ENCODE measurements around the gene DTX1. TPM values are rescaled to one million over a fixed set of nuclear protein-coding genes. Genes with fewer than 3 reads are reported as not detected.

The DTX1 gene
- 0.16 TPM in 1 of 2 replicates, not detected in the other for total RNA-seq

DNA sequence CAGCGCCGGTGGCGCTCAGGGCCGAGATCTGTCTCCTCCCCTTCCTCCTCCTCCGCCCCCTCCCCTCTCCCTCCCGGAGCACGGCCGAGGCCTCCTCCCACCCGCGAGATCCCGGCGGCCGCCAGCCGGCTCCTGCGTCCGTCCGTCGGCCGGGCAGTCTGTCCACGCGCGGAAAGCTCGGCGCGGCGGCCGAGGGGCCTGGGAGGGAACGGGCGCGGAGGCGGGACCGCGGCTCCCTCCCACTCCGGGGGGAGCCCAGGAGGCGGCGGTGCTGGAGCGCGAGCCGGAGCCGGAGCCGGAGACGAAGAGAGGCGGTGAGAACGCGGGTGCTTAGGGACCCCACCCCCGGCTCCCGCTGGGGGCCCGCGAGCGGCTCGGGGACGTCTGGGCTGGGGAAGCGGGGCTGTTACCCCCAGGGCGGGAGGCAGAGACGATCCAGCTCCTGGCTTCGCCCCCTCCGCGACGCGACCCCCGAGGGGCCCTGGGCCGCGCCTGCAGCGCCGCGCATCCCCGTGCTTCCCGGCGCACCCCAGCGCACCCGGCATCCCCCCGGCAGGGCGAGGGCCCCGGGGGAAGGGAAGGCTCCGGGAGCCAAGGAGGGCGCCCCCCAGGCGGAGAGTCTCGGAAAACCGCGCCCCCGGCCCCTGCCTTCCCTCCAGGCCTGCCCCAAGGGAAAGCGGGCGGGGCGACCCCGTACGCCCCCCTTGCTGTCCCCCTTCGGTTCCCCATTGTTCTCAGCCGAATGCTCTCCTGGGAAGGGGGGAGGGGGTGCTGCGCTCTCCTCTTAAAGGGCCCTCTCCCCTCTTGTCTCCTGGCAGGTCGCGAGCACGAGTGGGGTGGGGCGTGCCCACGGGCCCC is at the start of gene DTX1:
TSS of gene DTX1 (plus strand) at position 100 of the 858 bp plus-strand sequence. CDS start 1,463 bp downstream, outside the sequence.
- H3K4me1 Mint-ChIP-seq (ENCODE audit: low read depth): no peaks in the 10 kb centered on the region
- no peaks in the 10 kb centered on the region for H3K9me3 Mint-ChIP-seq
- DNase-seq (ENCODE audit: low spot score): no peak
- H3K27me3 Mint-ChIP-seq (ENCODE audit: low read depth): peaks cover 24% of the 10 kb centered on the region
- intact Hi-C loops (cut with micrococcal nuclease): no loop called here
- H3K4me3 Mint-ChIP-seq (ENCODE audit: low read depth): no peak within 1 kb of the TSS
- no peak within 1 kb of the TSS for H3K27ac Mint-ChIP-seq
- H3K36me3 Mint-ChIP-seq (ENCODE audit: low read depth): no peaks in the 10 kb centered on the region

DNA sequence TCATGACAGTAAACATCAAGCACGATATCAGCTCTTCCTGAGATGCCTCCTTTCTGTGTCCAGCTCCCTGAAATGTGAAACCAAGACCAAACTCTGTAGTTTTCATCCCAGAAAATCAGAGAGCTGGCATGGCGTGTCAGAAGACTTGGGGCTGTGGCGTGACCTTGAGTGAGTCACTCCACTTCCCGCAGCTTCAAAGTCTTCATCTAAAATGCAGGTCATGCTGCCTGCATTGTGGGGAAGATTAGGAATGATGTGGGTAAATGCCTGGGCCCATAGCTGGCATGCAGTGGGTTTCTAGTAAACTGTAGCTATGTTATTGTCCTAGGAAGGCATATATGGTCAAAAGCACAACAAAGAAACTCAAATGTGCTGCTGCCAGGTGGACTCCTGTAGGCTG is 49.4 kb upstream of the DTX1 start:
- Mint-ChIP-seq H3K27ac (no peak overlapping the region), H3K27me3 (ENCODE audit: low read depth) (no peaks in the 10 kb centered on the region), H3K4me3 (ENCODE audit: low read depth) (no peak overlapping the region), H3K9me3 (peaks cover 6% of the 10 kb centered on the region), H3K36me3 (ENCODE audit: low read depth) (peaks cover 91% of the 10 kb centered on the region), H3K4me1 (ENCODE audit: low read depth) (no peaks in the 10 kb centered on the region)
- intact Hi-C loops (cut with micrococcal nuclease): no loop called here
- DNase-seq (ENCODE audit: low spot score): no peak

DNA sequence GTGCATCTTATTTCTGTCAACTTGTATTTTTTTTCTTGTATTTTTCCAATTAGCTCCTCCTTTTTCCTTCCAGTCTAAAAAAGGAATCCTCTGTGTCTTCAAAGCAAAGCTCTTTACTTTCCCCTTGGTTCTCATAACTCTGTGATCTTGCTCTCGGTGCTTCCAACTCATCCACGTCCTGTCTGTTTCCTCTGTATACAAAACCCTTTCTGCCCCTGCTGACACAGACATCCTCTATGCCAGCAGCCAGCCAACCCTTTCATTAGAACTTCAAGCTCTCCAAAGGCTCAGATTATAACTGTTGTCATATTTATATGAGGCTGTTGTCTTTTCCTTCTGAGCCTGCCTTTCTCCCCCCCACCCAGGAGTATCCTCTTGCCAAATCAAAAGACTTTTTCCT is 45.8 kb upstream of the DTX1 start:
- Mint-ChIP-seq H3K4me3 (ENCODE audit: low read depth) (no peak overlapping the region), H3K27me3 (ENCODE audit: low read depth) (no peaks in the 10 kb centered on the region), H3K36me3 (ENCODE audit: low read depth) (peaks cover 60% of the 10 kb centered on the region), H3K27ac (no peak overlapping the region), H3K9me3 (peaks cover 6% of the 10 kb centered on the region), H3K4me1 (ENCODE audit: low read depth) (no peaks in the 10 kb centered on the region)
- intact Hi-C loops (cut with micrococcal nuclease): no loop called here
- DNase-seq (ENCODE audit: low spot score): no peak

DNA sequence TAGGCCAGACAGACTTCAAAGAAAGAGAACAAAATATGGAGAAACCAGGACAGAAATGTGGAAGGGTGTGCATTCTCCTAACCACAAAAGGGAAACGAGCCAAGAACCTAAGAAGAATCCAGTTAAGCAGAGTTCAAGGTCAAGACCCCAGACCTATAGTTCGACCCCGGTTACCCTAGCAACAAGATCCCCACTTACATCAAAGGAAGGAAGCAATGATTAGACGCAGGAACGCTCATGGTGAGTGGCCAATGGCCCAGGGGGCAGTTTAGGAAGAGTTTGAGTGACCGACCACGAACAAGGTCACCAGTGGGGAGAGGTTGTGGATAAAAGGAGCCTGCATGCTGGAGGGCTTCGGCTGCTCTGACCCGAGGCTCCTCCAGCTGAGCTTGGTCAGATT is 42.0 kb upstream of the DTX1 start:
- no peak overlapping the region for H3K4me3 Mint-ChIP-seq (ENCODE audit: low read depth)
- H3K4me1 Mint-ChIP-seq (ENCODE audit: low read depth): no peaks in the 10 kb centered on the region
- no peak for DNase-seq (ENCODE audit: low spot score)
- no peaks in the 10 kb centered on the region for H3K27me3 Mint-ChIP-seq (ENCODE audit: low read depth)
- H3K27ac Mint-ChIP-seq: no peak overlapping the region
- H3K36me3 Mint-ChIP-seq (ENCODE audit: low read depth): peaks cover 26% of the 10 kb centered on the region
- intact Hi-C loops (cut with micrococcal nuclease): no loop called here
- peaks cover 6% of the 10 kb centered on the region for H3K9me3 Mint-ChIP-seq

DNA sequence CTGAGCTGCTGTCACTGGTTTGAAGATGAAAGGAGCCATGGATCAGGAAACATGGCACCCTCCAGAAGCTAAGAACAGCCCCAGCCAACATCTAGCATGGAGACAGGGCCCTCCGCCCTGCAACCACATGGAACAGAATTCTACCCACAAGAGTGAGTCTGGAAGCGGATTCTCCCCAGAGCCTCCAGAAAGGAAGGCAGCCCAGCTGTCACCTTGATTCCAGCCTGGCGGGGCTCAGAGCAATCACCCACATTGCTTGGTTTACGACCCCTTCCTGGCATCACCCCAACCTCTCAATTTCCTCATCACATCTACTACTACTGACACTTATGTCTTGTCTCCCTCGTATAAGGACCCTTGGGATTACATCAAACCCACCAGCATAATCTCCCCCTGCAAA is 39.7 kb upstream of the DTX1 start:
- peaks cover 6% of the 10 kb centered on the region for H3K27me3 Mint-ChIP-seq (ENCODE audit: low read depth)
- H3K27ac Mint-ChIP-seq: no peak overlapping the region
- DNase-seq (ENCODE audit: low spot score): no peak
- no peaks in the 10 kb centered on the region for H3K9me3 Mint-ChIP-seq
- peaks cover 4% of the 10 kb centered on the region for H3K36me3 Mint-ChIP-seq (ENCODE audit: low read depth)
- H3K4me3 Mint-ChIP-seq (ENCODE audit: low read depth): no peak overlapping the region
- intact Hi-C loops (cut with micrococcal nuclease): no loop called here
- H3K4me1 Mint-ChIP-seq (ENCODE audit: low read depth): no peaks in the 10 kb centered on the region

DNA sequence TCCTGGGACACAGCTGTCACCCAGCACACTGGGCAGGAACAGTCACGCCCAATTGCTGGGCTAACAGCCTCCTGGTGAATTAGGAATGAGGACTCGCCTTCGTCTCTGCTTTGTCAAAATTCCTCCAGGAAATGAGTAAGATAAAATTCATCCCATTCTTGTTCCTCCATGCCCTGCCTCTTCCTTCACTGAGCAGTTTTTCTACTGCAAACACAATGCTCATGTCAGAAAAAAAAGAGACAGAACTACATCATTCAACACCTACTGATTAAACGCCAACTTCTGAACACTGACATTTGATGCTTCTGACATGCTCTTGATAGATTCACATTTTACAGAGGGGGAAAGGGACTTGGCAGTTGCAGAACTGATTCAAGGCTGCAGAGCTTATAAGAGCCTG is 37.5 kb upstream of the DTX1 start:
- no peak for DNase-seq (ENCODE audit: low spot score)
- Mint-ChIP-seq H3K36me3 (ENCODE audit: low read depth) (no peaks in the 10 kb centered on the region), H3K4me3 (ENCODE audit: low read depth) (no peak overlapping the region), H3K27ac (no peak overlapping the region), H3K4me1 (ENCODE audit: low read depth) (peaks cover 4% of the 10 kb centered on the region), H3K27me3 (ENCODE audit: low read depth) (peaks cover 6% of the 10 kb centered on the region), H3K9me3 (no peaks in the 10 kb centered on the region)
- intact Hi-C loops (cut with micrococcal nuclease): no loop called here

DNA sequence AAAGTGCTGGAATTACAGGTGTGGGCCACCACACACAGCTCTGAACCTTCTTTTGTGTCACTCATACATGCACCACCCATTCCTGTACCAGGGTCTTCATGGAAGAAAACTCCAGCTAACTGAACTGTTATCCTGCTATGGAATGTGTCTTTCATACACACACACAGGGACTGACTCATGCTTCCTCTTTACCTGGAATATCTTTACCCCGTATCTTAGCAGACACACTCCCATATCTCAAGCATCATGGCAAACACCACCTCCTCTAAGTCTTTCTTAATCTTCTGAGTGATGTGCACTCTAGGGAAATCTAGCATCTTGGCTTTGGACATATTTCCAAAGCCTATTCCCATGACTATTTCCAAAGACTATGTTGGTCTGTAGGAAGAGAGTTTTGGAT is 35.0 kb upstream of the DTX1 start:
- intact Hi-C loops (cut with micrococcal nuclease): no loop called here
- Mint-ChIP-seq H3K27me3 (ENCODE audit: low read depth) (peaks cover 6% of the 10 kb centered on the region), H3K4me1 (ENCODE audit: low read depth) (peaks cover 4% of the 10 kb centered on the region), H3K27ac (no peak overlapping the region), H3K4me3 (ENCODE audit: low read depth) (no peak overlapping the region), H3K36me3 (ENCODE audit: low read depth) (no peaks in the 10 kb centered on the region), H3K9me3 (no peaks in the 10 kb centered on the region)
- no peak for DNase-seq (ENCODE audit: low spot score)

DNA sequence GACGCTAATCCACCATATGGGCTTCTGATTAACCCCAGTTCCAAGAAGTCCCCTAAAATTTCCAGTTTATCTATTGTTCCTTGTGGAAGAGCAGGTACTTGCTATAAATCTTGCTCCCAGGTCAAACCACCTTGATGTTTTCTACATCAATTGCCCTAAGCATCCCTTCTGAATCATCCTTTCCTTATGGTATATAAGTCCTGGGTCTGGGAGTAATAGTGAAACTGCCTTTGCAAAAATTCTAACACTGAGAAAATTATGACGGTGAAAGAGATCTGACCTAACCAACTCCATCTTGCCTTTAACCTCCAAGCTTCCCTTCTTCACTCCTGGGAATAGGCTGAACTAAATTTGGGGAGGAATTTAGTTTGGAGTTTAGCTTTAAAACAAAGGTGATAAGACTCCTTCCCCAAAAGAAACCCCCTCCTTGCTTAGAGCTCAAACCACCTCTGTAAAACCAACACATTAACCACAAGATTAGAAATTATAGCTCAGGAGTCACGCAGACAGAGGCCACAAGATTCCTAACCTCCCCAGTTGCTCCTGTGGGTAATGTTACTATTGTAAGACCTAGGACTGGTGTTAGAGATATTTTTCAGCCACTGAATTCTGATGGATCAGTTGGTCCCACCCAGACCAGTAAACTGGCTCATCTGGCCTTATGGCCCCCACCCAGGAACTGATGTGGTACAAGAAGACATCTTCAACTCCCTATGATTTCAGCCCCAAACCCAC is 33.8 kb upstream of the DTX1 start:
- DNase-seq (ENCODE audit: low spot score): no peak
- no peak overlapping the region for H3K4me3 Mint-ChIP-seq (ENCODE audit: low read depth)
- no peak overlapping the region for H3K27ac Mint-ChIP-seq
- intact Hi-C loops (cut with micrococcal nuclease): no loop called here
- H3K36me3 Mint-ChIP-seq (ENCODE audit: low read depth): no peaks in the 10 kb centered on the region
- H3K9me3 Mint-ChIP-seq: no peaks in the 10 kb centered on the region
- H3K27me3 Mint-ChIP-seq (ENCODE audit: low read depth): peaks cover 6% of the 10 kb centered on the region
- peaks cover 4% of the 10 kb centered on the region for H3K4me1 Mint-ChIP-seq (ENCODE audit: low read depth)

DNA sequence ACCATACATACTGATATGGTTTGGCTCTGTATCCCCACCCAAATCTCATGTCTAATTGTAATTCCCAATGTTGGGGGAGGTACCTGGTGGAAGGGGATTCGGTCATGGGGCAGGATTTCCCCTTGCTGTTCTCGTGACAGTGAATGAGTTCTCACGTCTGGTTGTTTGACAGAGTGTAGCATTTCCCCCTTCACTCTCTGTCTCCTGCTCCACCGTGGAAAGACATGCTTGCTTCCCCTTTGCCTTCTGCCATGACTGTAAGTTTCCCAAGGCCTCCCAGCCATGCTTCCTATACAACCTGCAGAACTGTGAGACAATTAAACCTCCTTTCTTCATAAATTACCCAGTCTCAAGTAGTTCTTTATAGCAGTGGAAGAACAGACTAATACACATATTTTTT is 28.8 kb upstream of the DTX1 start:
- H3K9me3 Mint-ChIP-seq: no peaks in the 10 kb centered on the region
- intact Hi-C loops (cut with micrococcal nuclease): no loop called here
- no peak overlapping the region for H3K27ac Mint-ChIP-seq
- H3K36me3 Mint-ChIP-seq (ENCODE audit: low read depth): no peaks in the 10 kb centered on the region
- H3K27me3 Mint-ChIP-seq (ENCODE audit: low read depth): peaks cover 3% of the 10 kb centered on the region
- peaks cover 1% of the 10 kb centered on the region for H3K4me1 Mint-ChIP-seq (ENCODE audit: low read depth)
- DNase-seq (ENCODE audit: low spot score): no peak
- no peak overlapping the region for H3K4me3 Mint-ChIP-seq (ENCODE audit: low read depth)

DNA sequence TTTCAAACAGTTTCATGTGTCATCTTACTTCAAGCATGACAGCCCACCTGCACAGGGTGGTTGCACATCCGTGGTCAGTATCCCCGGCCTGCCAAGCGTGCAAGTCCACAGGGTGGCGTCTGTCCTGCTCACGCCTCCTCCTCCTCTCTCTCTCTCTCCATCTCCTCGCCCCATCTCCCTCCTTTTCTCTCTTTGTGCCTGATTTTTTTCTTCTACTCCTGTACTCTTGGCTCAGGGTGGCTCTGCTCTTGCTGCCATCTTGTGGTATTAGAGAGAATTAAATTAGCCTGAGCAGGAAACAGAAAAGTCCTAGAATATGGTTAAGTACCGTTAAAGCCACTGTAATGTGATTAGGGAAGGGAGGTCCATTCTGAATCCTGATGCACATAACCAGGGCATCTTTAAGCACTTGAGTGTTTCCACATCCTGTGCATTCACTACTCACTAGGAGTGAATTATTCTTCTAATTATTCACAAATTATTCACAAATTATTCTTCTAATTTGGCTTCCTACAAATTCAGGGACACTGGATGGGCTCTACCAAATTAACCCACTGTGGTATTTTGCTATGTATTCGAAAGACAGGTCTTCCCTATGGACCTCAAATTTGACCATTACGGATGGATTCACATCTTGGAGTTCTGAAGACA is 25.5 kb upstream of the DTX1 start:
- DNase-seq (ENCODE audit: low spot score): no peak
- Mint-ChIP-seq H3K9me3 (no peaks in the 10 kb centered on the region), H3K4me1 (ENCODE audit: low read depth) (no peaks in the 10 kb centered on the region), H3K27me3 (ENCODE audit: low read depth) (peaks cover 6% of the 10 kb centered on the region), H3K36me3 (ENCODE audit: low read depth) (no peaks in the 10 kb centered on the region), H3K27ac (no peak overlapping the region), H3K4me3 (ENCODE audit: low read depth) (no peak overlapping the region)
- intact Hi-C loops (cut with micrococcal nuclease): no loop called here

DNA sequence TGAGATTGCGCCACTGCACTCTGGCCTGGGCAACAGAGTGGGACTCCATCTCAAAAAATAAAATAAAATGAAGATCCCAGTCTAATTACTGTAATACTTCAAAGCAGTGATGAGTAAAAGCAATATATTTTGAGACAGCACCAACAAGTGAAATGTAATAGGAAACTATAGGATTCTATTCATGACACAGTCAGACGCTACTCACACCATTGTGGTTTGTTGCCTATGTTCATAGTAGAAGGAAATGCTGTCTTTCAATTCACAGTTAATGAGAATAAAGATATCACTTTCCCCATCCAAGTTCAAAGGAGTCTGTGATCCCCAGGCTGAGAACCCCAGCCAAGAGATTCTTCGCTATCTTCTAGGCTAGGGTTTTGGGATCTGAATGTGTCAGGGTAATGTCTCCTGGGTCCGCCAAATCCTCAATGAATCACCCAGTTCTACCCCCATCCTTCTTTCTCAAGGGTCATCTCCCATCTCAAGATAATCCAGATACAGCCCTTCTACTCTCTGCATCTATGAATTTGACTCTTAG is 16.6 kb upstream of the DTX1 start:
- Mint-ChIP-seq H3K27ac (no peak overlapping the region), H3K4me3 (ENCODE audit: low read depth) (no peak overlapping the region), H3K36me3 (ENCODE audit: low read depth) (no peaks in the 10 kb centered on the region), H3K4me1 (ENCODE audit: low read depth) (no peaks in the 10 kb centered on the region), H3K27me3 (ENCODE audit: low read depth) (peaks cover 4% of the 10 kb centered on the region), H3K9me3 (no peaks in the 10 kb centered on the region)
- intact Hi-C loops (cut with micrococcal nuclease): no loop called here
- no peak for DNase-seq (ENCODE audit: low spot score)

DNA sequence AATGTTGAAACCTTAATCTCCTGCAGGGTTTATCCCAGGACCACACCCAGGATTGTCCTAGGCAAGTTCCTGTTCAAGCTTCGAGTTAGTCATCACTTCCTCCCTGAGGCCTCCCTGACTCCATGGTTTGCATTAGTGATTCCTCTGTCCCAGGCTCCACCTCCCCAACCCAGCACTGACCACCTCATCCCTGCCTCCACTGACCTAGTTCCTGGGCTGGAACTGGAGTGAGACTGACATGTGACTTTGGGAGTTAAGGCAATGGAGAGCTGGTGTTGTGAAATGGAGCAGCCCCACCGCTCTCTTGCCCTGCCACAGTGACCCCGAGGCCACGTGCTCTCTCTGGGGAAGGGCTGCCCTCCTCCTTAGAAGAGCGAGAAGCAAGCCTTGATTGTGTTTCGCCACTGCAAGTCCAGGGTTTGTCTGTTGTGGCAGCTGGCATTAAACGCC is 15.8 kb upstream of the DTX1 start:
- no peak overlapping the region for H3K4me3 Mint-ChIP-seq (ENCODE audit: low read depth)
- no peak for DNase-seq (ENCODE audit: low spot score)
- no peaks in the 10 kb centered on the region for H3K9me3 Mint-ChIP-seq
- H3K27ac Mint-ChIP-seq: no peak overlapping the region
- peaks cover 6% of the 10 kb centered on the region for H3K27me3 Mint-ChIP-seq (ENCODE audit: low read depth)
- no peaks in the 10 kb centered on the region for H3K4me1 Mint-ChIP-seq (ENCODE audit: low read depth)
- no peaks in the 10 kb centered on the region for H3K36me3 Mint-ChIP-seq (ENCODE audit: low read depth)
- intact Hi-C loops (cut with micrococcal nuclease): no loop called here

Measured in activated T-helper 2 cell treated with anti-CD3 and anti-CD28 coated beads, Interferon-gamma antibody, Interleukin-2, Interleukin-4, amounts not matched to agents 10 μg/mL and 5 μg/mL and 100 μg/mL, durations not matched to agents 14 hours and 24 hours and 36 hours (primary cell).